Fibroblast of lung (primary cell): ENCODE data around the gene TRRAP. TPM values are rescaled to one million over a fixed set of nuclear protein-coding genes. Genes with fewer than 3 reads are reported as not detected.

Experiments used
- DNase-seq, 2 donors: peaks; one replicate each; pipeline versions ENCODE4 v3.0.0 to v3.0.0-alpha.2; 2010; ENCODE audit warnings: low read depth in 2 of 2
- H2AFZ ChIP-seq: 2 replicates; pipeline ENCODE4 v1.5.1; 2012; ENCODE audit warnings: low read length, control low read depth, inconsistent platforms
- H3K27ac ChIP-seq: 2 replicates; pipeline ENCODE4 v1.5.1; 2011; ENCODE audit warnings: low read length, control low read depth; ENCODE audit not compliant: insufficient read depth
- H3K27me3 ChIP-seq: 2 replicates; pipeline ENCODE4 v1.5.1; 2011; ENCODE audit warnings: mild to moderate bottlenecking, low read length; ENCODE audit not compliant: control insufficient read depth, insufficient read depth
- H3K36me3 ChIP-seq: 2 replicates; pipeline ENCODE4 v1.5.1; 2011; ENCODE audit warnings: low read length; ENCODE audit not compliant: control insufficient read depth, insufficient read depth
- H3K4me1 ChIP-seq: 2 replicates; pipeline ENCODE4 v1.5.1; 2011; ENCODE audit warnings: low read length; ENCODE audit not compliant: control insufficient read depth, insufficient read depth; ENCODE audit errors: extremely low read depth
- H3K4me2 ChIP-seq: 2 replicates; pipeline ENCODE4 v1.5.1; 2011; ENCODE audit warnings: low read length, control low read depth; ENCODE audit not compliant: insufficient read depth; ENCODE audit errors: extremely low read depth
- H3K4me3 ChIP-seq, 4 experiments: fragments of 200-600 bp in 1 of 4; sonication (generic) in 1 of 4; replicated peaks in 1 of 4; 2 replicates each; pipeline ENCODE4 v1.5.1; 2011 to 2016; ENCODE audit warnings: low read length in 4 of 4, low read depth in 3 of 4, mild to moderate bottlenecking in 3 of 4, control low read depth in 2 of 4, inconsistent platforms in 1 of 4, mixed read lengths in 1 of 4; ENCODE audit not compliant: insufficient read depth in 1 of 4; ENCODE audit errors: control extremely low read depth in 1 of 4
- H3K79me2 ChIP-seq: 2 replicates; pipeline ENCODE4 v1.5.1; 2012; ENCODE audit warnings: mild to moderate bottlenecking, low read length, inconsistent platforms; ENCODE audit not compliant: control insufficient read depth, insufficient read depth
- H3K9ac ChIP-seq: 2 replicates; pipeline ENCODE4 v1.5.1; 2011; ENCODE audit warnings: mild to moderate bottlenecking, low read length, control low read depth; ENCODE audit not compliant: insufficient read depth
- H3K9me3 ChIP-seq: 2 replicates; pipeline ENCODE4 v1.5.1; 2012; ENCODE audit warnings: low read depth, low read length; ENCODE audit not compliant: control insufficient read depth, insufficient read depth
- H4K20me1 ChIP-seq: 2 replicates; pipeline ENCODE4 v1.5.1; 2011; ENCODE audit warnings: low read length; ENCODE audit not compliant: control insufficient read depth, insufficient read depth; ENCODE audit errors: extremely low read depth
- EZH2 ChIP-seq: IDR thresholded peaks from 2 replicates; pipeline ENCODE4 v1.5.1; 2012; ENCODE audit warnings: low read length, control low read depth, mild to moderate bottlenecking; ENCODE audit errors: missing control alignments
- polyA plus RNA-seq, 2 donors: library from polyadenylated mRNA; depleted of rRNA in 1 of 2; stranded (reverse) in 1 of 2; unstranded in 1 of 2; fragments of >200 nt; gene quantifications; 2 replicates each; pipeline ENCODE4 v1.2.1, GENCODE V29; 2011 to 2012; ENCODE audit warnings: missing spikeins in 1 of 2
- total RNA-seq: library from RNA; depleted of rRNA; stranded (reverse); fragments of >200 nt; gene quantifications from 2 replicates; pipeline ENCODE4 v1.2.1, GENCODE V29; 2014
- TF ChIP-seq, protein P1 (sequence below), 2 donors: IDR thresholded peaks in 1 of 2; conservative IDR thresholded peaks in 1 of 2; 1 replicate in 1 of 2; 2 replicates in 1 of 2; pipeline ENCODE4 v1.5.1; 2011 to 2012; ENCODE audit warnings: low read length in 2 of 2, control low read depth in 1 of 2, inconsistent platforms in 1 of 2, low read depth in 1 of 2, mild to moderate bottlenecking in 1 of 2

TRRAP gene
- total and polyA plus RNA-seq, 2 donors (not counting 1 experiment from before 2014, with no cell fraction given), result 11.3 to 20.6 TPM

DNA sequence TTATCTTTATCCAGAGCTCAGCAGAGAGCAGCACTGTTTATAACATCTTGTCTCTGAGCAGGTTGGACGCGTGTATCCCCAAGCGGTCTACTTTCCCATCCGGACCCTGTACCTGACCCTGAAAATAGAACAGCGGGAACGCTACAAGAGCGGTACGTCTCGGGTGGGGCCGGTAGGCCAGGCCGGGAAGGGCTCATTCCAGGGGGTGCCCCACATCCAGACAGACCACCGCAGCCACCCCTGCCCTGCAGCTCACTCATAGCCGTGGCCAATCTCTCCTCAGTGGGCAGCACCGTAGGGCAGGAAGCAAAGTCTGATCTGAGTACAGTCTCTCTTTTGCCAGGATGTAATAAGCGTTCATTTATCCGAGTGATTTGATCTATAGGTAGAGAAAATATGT is 113.7 kb downstream of the TRRAP start:
- peaks cover 37% of the 10 kb centered on the region for H3K36me3 ChIP-seq

GRCh38 chr7:98993024-98993897 is 114.9 kb downstream of the TRRAP start:
- Histone ChIP-seq H3K9me3 (no peaks in the 10 kb centered on the region), H3K79me2 (no peaks in the 10 kb centered on the region), H4K20me1 (no peaks in the 10 kb centered on the region), H2AFZ (no peak overlapping the region), H3K27me3 (no peaks in the 10 kb centered on the region), H3K27ac (no peak overlapping the region), H3K36me3 (peaks cover 36% of the 10 kb centered on the region), H3K4me3 (no peak overlapping the region), H3K4me2 (no peak overlapping the region), H3K9ac (no peak overlapping the region), H3K4me1 (no peaks in the 10 kb centered on the region)
- no peak for TF ChIP-seq EZH2
- TF ChIP-seq, protein P1, sequence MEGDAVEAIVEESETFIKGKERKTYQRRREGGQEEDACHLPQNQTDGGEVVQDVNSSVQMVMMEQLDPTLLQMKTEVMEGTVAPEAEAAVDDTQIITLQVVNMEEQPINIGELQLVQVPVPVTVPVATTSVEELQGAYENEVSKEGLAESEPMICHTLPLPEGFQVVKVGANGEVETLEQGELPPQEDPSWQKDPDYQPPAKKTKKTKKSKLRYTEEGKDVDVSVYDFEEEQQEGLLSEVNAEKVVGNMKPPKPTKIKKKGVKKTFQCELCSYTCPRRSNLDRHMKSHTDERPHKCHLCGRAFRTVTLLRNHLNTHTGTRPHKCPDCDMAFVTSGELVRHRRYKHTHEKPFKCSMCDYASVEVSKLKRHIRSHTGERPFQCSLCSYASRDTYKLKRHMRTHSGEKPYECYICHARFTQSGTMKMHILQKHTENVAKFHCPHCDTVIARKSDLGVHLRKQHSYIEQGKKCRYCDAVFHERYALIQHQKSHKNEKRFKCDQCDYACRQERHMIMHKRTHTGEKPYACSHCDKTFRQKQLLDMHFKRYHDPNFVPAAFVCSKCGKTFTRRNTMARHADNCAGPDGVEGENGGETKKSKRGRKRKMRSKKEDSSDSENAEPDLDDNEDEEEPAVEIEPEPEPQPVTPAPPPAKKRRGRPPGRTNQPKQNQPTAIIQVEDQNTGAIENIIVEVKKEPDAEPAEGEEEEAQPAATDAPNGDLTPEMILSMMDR (conservative IDR thresholded peaks at IDR 0.05 in 1 of 2, IDR thresholded peaks at IDR 0.05 in 1 of 2; ENCODE audit: low read depth in 1 of 2, low read length in 2 of 2), result no peak
- no peak for DNase-seq

More for the DNA sequence above, 113.7 kb downstream of the TRRAP start:
- H3K79me2 ChIP-seq, result no peaks in the 10 kb centered on the region
- H3K27ac ChIP-seq, result no peak overlapping the region
- H4K20me1 ChIP-seq, result no peaks in the 10 kb centered on the region
- no peaks in the 10 kb centered on the region for H3K9me3 ChIP-seq
- TF ChIP-seq, protein P1 (conservative IDR thresholded peaks at IDR 0.05 in 1 of 2, IDR thresholded peaks at IDR 0.05 in 1 of 2; ENCODE audit: low read depth in 1 of 2, low read length in 2 of 2), result no peak
- TF ChIP-seq EZH2, result no peak
- no peak overlapping the region for H3K9ac ChIP-seq
- H3K4me3 ChIP-seq, result no peak overlapping the region
- H3K27me3 ChIP-seq, result no peaks in the 10 kb centered on the region
- H3K4me1 ChIP-seq, result no peaks in the 10 kb centered on the region
- no peak overlapping the region for H2AFZ ChIP-seq
- H3K4me2 ChIP-seq, result no peak overlapping the region
- DNase-seq, result no peak

GRCh38 chr7:98994046-98994944 is 116.0 kb downstream of the TRRAP start:
- peaks cover 30% of the 10 kb centered on the region for H3K36me3 ChIP-seq

More at GRCh38 chr7:98994046-98994944, 116.0 kb downstream of the TRRAP start:
- Histone ChIP-seq H2AFZ (no peak overlapping the region), H3K4me3 (no peak overlapping the region), H3K79me2 (no peaks in the 10 kb centered on the region), H3K27ac (no peak overlapping the region), H3K4me2 (no peak overlapping the region), H3K9me3 (no peaks in the 10 kb centered on the region), H3K9ac (no peak overlapping the region), H3K27me3 (no peaks in the 10 kb centered on the region), H3K4me1 (no peaks in the 10 kb centered on the region), H4K20me1 (no peaks in the 10 kb centered on the region)
- TF ChIP-seq, protein P1 (conservative IDR thresholded peaks at IDR 0.05 in 1 of 2, IDR thresholded peaks at IDR 0.05 in 1 of 2; ENCODE audit: low read depth in 1 of 2, low read length in 2 of 2), result no peak
- TF ChIP-seq EZH2, result no peak
- no peak for DNase-seq
